B cell (primary cell): ENCODE results near the gene RAN. TPM values are rescaled to one million over a fixed set of nuclear protein-coding genes. Genes with fewer than 3 reads are reported as not detected.

Source experiments
- ATAC-seq: fragments of 200-7000 bp; cut with Tn5 transposase; one replicate; pipeline ENCODE4 v1.10.0; 2021; ENCODE audit warnings: low read depth, mild to moderate bottlenecking, moderate number of reproducible peaks, moderate library complexity
- CTCF ChIA-PET: fragments of 350-600 bp; sonication (Branson Sonifier 250); formaldehyde crosslinking; loops from one replicate; lab custom pipeline; 2021; ENCODE audit warnings: antibody characterized with exemption, inconsistent platforms; lab: Charles Lee
- POLR2A ChIA-PET: fragments of 350-600 bp; sonication (Branson Sonifier 250); formaldehyde crosslinking; loops from one replicate; lab custom pipeline; 2021; ENCODE audit warnings: antibody characterized with exemption; lab: Charles Lee
- DNase-seq: peaks from one replicate; pipeline ENCODE4 v3.0.0; 2013
- H2AFZ ChIP-seq: 2 replicates; pipeline ENCODE4 v1.6.1; 2012; ENCODE audit warnings: mild to moderate bottlenecking, low read depth, low read length; ENCODE audit not compliant: insufficient read depth, poor library complexity, severe bottlenecking
- H3K27ac ChIP-seq, 2 donors: 1 replicate in 1 of 2; 2 replicates in 1 of 2; pipeline ENCODE4 v1.5.1; 2012 to 2013; ENCODE audit warnings: low read length in 2 of 2, mild to moderate bottlenecking in 2 of 2, moderate library complexity in 1 of 2
- H3K27me3 ChIP-seq, 4 experiments: fragments of 200-600 bp in 1 of 4; sonication (generic) in 1 of 4; replicated peaks in 1 of 4; 1 replicate in 2 of 4; 2 replicates in 2 of 4; pipeline versions ENCODE4 v1.6.1 to v1.7.0; 2013 to 2016; ENCODE audit warnings: low read length in 3 of 4, mild to moderate bottlenecking in 2 of 4, mixed read lengths in 1 of 4, moderate library complexity in 1 of 4; ENCODE audit not compliant: insufficient read depth in 4 of 4, control insufficient read depth in 3 of 4; ENCODE audit errors: control extremely low read depth in 1 of 4
- H3K36me3 ChIP-seq, 2 experiments: replicated peaks in 1 of 2; 1 replicate in 1 of 2; 2 replicates in 1 of 2; pipeline versions ENCODE4 v1.6.1 to v1.7.1; 2013; ENCODE audit warnings: low read length in 1 of 2; ENCODE audit not compliant: insufficient read depth in 2 of 2, control insufficient read depth in 1 of 2; ENCODE audit errors: control extremely low read depth in 1 of 2, extremely low read depth in 1 of 2
- H3K4me1 ChIP-seq, 2 donors: fragments of 200-600 bp in 1 of 2; sonication (generic) in 1 of 2; 1 replicate in 1 of 2; 2 replicates in 1 of 2; pipeline versions ENCODE4 v1.5.1 to v1.6.1; 2013 to 2017; ENCODE audit warnings: low read length in 2 of 2; ENCODE audit not compliant: control insufficient read depth in 2 of 2, insufficient read depth in 2 of 2
- H3K4me2 ChIP-seq: replicated peaks from 2 replicates; pipeline ENCODE3; 2012; ENCODE audit warnings: mild to moderate bottlenecking, low read depth, low read length; ENCODE audit not compliant: poor library complexity, severe bottlenecking
- H3K4me3 ChIP-seq, 5 experiments: fragments of 200-600 bp in 1 of 5; sonication (generic) in 1 of 5; 1 replicate in 3 of 5; 2 replicates in 2 of 5; pipeline versions ENCODE4 v1.5.1 to v1.7.0; 2011 to 2016; ENCODE audit warnings: low read length in 4 of 5, mild to moderate bottlenecking in 4 of 5, low read depth in 2 of 5, control low read depth in 1 of 5, moderate library complexity in 1 of 5; ENCODE audit not compliant: insufficient read depth in 1 of 5; ENCODE audit errors: control extremely low read depth in 1 of 5, extremely low read depth in 1 of 5
- H3K79me2 ChIP-seq: fragments of 200-600 bp; sonication (generic); one replicate; pipeline ENCODE4 v1.6.0; 2016; ENCODE audit warnings: low read length; ENCODE audit not compliant: control insufficient read depth, insufficient read depth
- H3K9ac ChIP-seq: fragments of 200-600 bp; sonication (generic); 2 replicates; pipeline ENCODE4 v1.6.1; 2017; ENCODE audit warnings: mild to moderate bottlenecking, low read length, moderate library complexity
- H3K9me3 ChIP-seq, 3 donors: one replicate each; pipeline versions ENCODE4 v1.6.1 to v1.7.1; 2013; ENCODE audit warnings: low read length in 2 of 3; ENCODE audit not compliant: control insufficient read depth in 2 of 3, insufficient read depth in 1 of 3; ENCODE audit errors: control extremely low read depth in 1 of 3
- H4K20me1 ChIP-seq: 2 replicates; pipeline ENCODE4 v1.6.0; 2012; ENCODE audit warnings: mild to moderate bottlenecking, low read length; ENCODE audit not compliant: insufficient read depth, control insufficient read depth, poor library complexity, severe bottlenecking
- H3K27ac Mint-ChIP-seq: one replicate; pipeline ENCODE4 v1.8.0; 2021; ENCODE audit warnings: mixed read lengths
- H3K27me3 Mint-ChIP-seq: one replicate; pipeline ENCODE4 v1.8.0; 2021; ENCODE audit warnings: mixed read lengths
- H3K4me1 Mint-ChIP-seq: one replicate; pipeline ENCODE4 v1.8.0; 2021; ENCODE audit warnings: mixed read lengths
- H3K4me3 Mint-ChIP-seq: one replicate; pipeline ENCODE4 v1.8.0; 2021; ENCODE audit warnings: mixed read lengths
- H3K9me3 Mint-ChIP-seq: one replicate; pipeline ENCODE4 v1.8.0; 2022; ENCODE audit warnings: mixed read lengths; ENCODE audit not compliant: insufficient read depth
- CTCF ChIP-seq: fragments of 200-600 bp; IDR thresholded peaks from one replicate; pipeline ENCODE4 v1.8.0; 2022; ENCODE audit warnings: antibody characterized with exemption, mild to moderate bottlenecking
- EZH2 ChIP-seq: IDR thresholded peaks from 2 replicates; pipeline ENCODE4 v1.6.1; 2012; ENCODE audit warnings: borderline replicate concordance, low read depth, mild to moderate bottlenecking, moderate library complexity, low read length; ENCODE audit not compliant: insufficient read depth, poor library complexity, severe bottlenecking
- WGBS: methylation state at CpG from one replicate; pipeline ENCODE4 v1.1.5; 2013; ENCODE audit warnings: missing lambda C conversion rate; ENCODE audit not compliant: insufficient coverage; 5-methylcytosine and 5-hydroxymethylcytosine counted together
- intact Hi-C: fragments of 100-400 bp; cut with micrococcal nuclease; formaldehyde crosslinking; loops from one replicate; pipeline ENCODE4 v1.10.0; 2022
- polyA plus RNA-seq: library from polyadenylated mRNA; depleted of rRNA; stranded (reverse); fragments of >200 nt; gene quantifications from 2 replicates; pipeline ENCODE4 v1.2.3, GENCODE V29; 2012
- total RNA-seq, 2 donors: library from RNA; stranded (reverse); fragments of 120-200 nt in 1 of 2; gene quantifications; 1 replicate in 1 of 2; 2 replicates in 1 of 2; pipeline versions ENCODE4 v1.2.3 to v1.2.4, GENCODE V29; 2013 to 2022

Gene RAN
- total and polyA plus RNA-seq, 2 donors (not counting 1 experiment from before 2014, with no cell fraction given): 298 to 339 TPM

GRCh38 chr12:130911933-130912332 is 40.1 kb downstream of the RAN start:
- no peak overlapping the region for H3K27ac Mint-ChIP-seq
- TF ChIP-seq CTCF: no peak
- TF ChIP-seq EZH2: no peak
- Histone ChIP-seq H3K4me2 (no peak overlapping the region), H4K20me1 (no peaks in the 10 kb centered on the region), H3K4me3 (no peak overlapping the region), H3K27me3 (peaks cover 0 to 9% (median 6%) of the 10 kb centered on the region in 4 experiments), H3K36me3 (no peaks in the 10 kb centered on the region), H3K27ac (no peak overlapping the region), H3K4me1 (peaks cover 6 to 11% of the 10 kb centered on the region in 2 donors), H2AFZ (no peak overlapping the region), H3K9me3 (peaks cover 3 to 11% (median 4%) of the 10 kb centered on the region in 3 donors), H3K79me2 (no peaks in the 10 kb centered on the region), H3K9ac (no peak overlapping the region)
- intact Hi-C loops: loop anchor here (10.0 kb wide), 1 partner anchor 1093 kb away; no protein-coding TSS in a partner anchor
- ChIA-PET POLR2A (no interaction called here), CTCF (no interaction called here)
- H3K4me3 Mint-ChIP-seq: no peak overlapping the region
- ATAC-seq (no peak), DNase-seq (no peak)
- H3K9me3 Mint-ChIP-seq: peaks cover 10% of the 10 kb centered on the region
- peaks cover 10% of the 10 kb centered on the region for H3K4me1 Mint-ChIP-seq
- H3K27me3 Mint-ChIP-seq: peaks cover 43% of the 10 kb centered on the region

DNA sequence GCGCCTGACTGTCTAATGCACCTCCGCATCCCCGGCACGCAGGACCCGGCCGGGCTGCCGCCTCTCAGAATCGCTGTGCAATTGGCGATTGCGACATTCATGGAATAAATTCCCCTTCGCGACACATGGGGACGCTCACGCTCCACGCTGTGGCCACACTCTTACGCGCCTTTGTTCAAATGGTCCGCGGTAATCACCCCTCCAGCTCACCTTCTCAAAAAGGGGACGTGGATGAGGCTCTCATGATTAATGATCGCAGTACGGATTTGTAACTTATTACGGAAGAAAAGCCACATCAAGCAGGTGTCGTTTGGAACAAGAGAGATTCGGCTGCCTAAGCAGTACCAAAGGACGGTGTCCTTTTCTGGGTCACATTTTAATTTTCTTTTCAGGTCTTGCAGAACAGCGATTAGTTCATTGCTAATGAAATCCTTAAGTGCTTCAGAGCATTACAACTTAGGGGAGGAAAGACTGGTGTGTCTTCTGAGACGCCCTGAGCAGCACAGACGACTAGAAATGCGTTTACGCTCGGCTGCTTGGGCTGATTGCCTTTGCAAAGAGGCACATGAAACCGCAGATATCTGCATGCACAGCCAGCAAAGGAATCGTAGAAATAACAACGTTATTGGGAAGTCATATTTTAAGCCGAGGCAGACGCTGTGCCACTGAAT is 44.5 kb downstream of the RAN start:
- Histone ChIP-seq H3K4me3 (peak overlapping the region in 1 of 5 experiments; percentile 7), H2AFZ (peak overlapping the region; percentile 35), H3K9ac (no peak overlapping the region), H4K20me1 (no peaks in the 10 kb centered on the region), H3K27me3 (peaks cover 0 to 6% (median 0%) of the 10 kb centered on the region in 4 experiments), H3K4me1 (peaks cover 6 to 11% of the 10 kb centered on the region in 2 donors), H3K79me2 (no peaks in the 10 kb centered on the region), H3K36me3 (no peaks in the 10 kb centered on the region), H3K9me3 (peaks cover 2 to 7% (median 6%) of the 10 kb centered on the region in 3 donors), H3K4me2 (peak overlapping the region; percentile 46), H3K27ac (no peak overlapping the region)
- TF ChIP-seq EZH2 (no peak), CTCF (peak; percentile 96)
- intact Hi-C loops: loop anchor here (5.0 to 10.0 kb wide), 2 partner anchors 911 to 1088 kb away; partner anchors contain the start of gene MMP17
- 20% methylated on average over 36 of the region's 37 CpGs for WGBS
- ChIA-PET POLR2A (no interaction called here), CTCF (interaction anchor here (0.7 to 6.5 kb wide), 13 partner anchors 28 to 1085 kb away, joined by 3 to 102 read pairs (median 4); partner anchors contain the start of gene MMP17)
- Mint-ChIP-seq H3K4me3 (peak overlapping the region; percentile 59), H3K9me3 (peaks cover 6% of the 10 kb centered on the region), H3K27ac (no peak overlapping the region), H3K4me1 (peaks cover 10% of the 10 kb centered on the region), H3K27me3 (peaks cover 48% of the 10 kb centered on the region)
- ATAC-seq: no peak
- DNase-seq: peak; percentile 80
